Right lobe of liver (tissue), 6 donors: ENCODE measurements around the gene MCC. TPM values are rescaled to one million over a fixed set of nuclear protein-coding genes. Genes with fewer than 3 reads are reported as not detected.

Experiments used
- ATAC-seq, 4 donors: fragments of 200-7000 bp; cut with Tn5 transposase; one replicate each; pipeline ENCODE4 v1.9.1; 2020; ENCODE audit warnings: mild to moderate bottlenecking in 4 of 4, moderate library complexity in 4 of 4
- DNase-seq, 3 donors: peaks; one replicate each; pipeline ENCODE4 v3.0.0-alpha.2; 2020
- H3K27ac ChIP-seq, 3 donors: fragments of 200-600 bp; one replicate each; pipeline ENCODE4 v1.8.0; 2022
- H3K27me3 ChIP-seq, 2 donors: fragments of 200-600 bp; one replicate each; pipeline ENCODE4 v1.8.0; 2022
- H3K36me3 ChIP-seq, 4 donors: fragments of 200-600 bp; sonication (generic) in 1 of 4; one replicate each; pipeline versions ENCODE4 v1.5.1 to v1.8.0; 2017 to 2022; ENCODE audit warnings: control low read depth in 1 of 4
- H3K4me1 ChIP-seq, 4 donors: fragments of 200-600 bp; sonication (generic) in 1 of 4; one replicate each; pipeline versions ENCODE4 v1.5.1 to v1.8.0; 2017 to 2022; ENCODE audit warnings: control low read depth in 1 of 4
- H3K4me3 ChIP-seq, 3 donors: fragments of 200-600 bp; one replicate each; pipeline ENCODE4 v1.8.0; 2022
- H3K9me3 ChIP-seq, 4 donors: fragments of 200-600 bp; sonication (generic) in 1 of 4; one replicate each; pipeline versions ENCODE4 v1.5.1 to v1.8.0; 2017 to 2022; ENCODE audit warnings: control low read depth in 1 of 4
- CTCF ChIP-seq, 4 donors: fragments of 200-600 bp in 3 of 4; fragments of 450-650 bp in 1 of 4; IDR thresholded peaks; one replicate each; pipeline versions ENCODE4 v1.5.1 to v1.8.0; 2016 to 2022; ENCODE audit warnings: antibody characterized with exemption in 4 of 4, mild to moderate bottlenecking in 2 of 4
- POLR2A ChIP-seq: fragments of 450-650 bp; IDR thresholded peaks from one replicate; pipeline ENCODE4 v1.6.1; 2017; ENCODE audit warnings: antibody characterized with exemption, mild to moderate bottlenecking
- WGBS: methylation state at CpG from one replicate; pipeline ENCODE4 v1.1.6; 2018; ENCODE audit warnings: low coverage, low lambda C conversion rate; ENCODE audit not compliant: insufficient coverage; ENCODE audit errors: missing lambda C conversion rate; 5-methylcytosine and 5-hydroxymethylcytosine counted together
- intact Hi-C, 2 donors: fragments of 100-400 bp; cut with DNase I; formaldehyde crosslinking; loops; one replicate each; pipeline versions ENCODE4 v1.11.2 to v1.14.1; 2022
- total RNA-seq, 6 experiments: library from RNA; depleted of rRNA in 2 of 6; stranded (reverse); fragments of >200 nt in 2 of 6; fragmentation: NEBNext Ultra II Directional in 3 of 6; extraction: Animal tissue kit (Norgen Biotek cat#: 25700) in 3 of 6; gene quantifications; one replicate each; pipeline versions ENCODE4 v1.1.0 to v1.2.4, GENCODE V29; 2016 to 2023
- donor health status: DM: no; HTN: yes; CAD: no.
- donor health status: DM: no; HTN: no; CAD: no.
- donor health status: DM: no; HTN: no; CAD: no.
- donor health status: DM: no; HTN: yes; CAD: no.
- donor health status: DM: no; HTN: yes; CAD: no.

Gene MCC
- total RNA-seq, 6 experiments from 2014 or later = 23.1 to 35.2 (median 26.1) TPM

- Histone ChIP-seq H3K4me3 (no peak overlapping the region), H3K27me3 (no peaks in the 10 kb centered on the region), H3K9me3 (no peaks in the 10 kb centered on the region), H3K36me3 (no peaks in the 10 kb centered on the region), H3K27ac (no peak overlapping the region), H3K4me1 (no peaks in the 10 kb centered on the region)
- ATAC-seq = no peak
- TF ChIP-seq CTCF (IDR thresholded peaks at IDR 0.05) (no peak), POLR2A (no peak)
- WGBS = 54% methylated on average over 4 of the region's 4 CpGs
- DNase-seq = no peak
- intact Hi-C loops = loop anchor here in 1 of 2 donors (10.0 kb wide), 1 partner anchor 220 kb away; no protein-coding TSS in a partner anchor
These were observed 103.4 kb downstream of the MCC start for GRCh38 chr5:113384782-113385285.

GRCh38 chr5:113382731-113383130 lies 105.5 kb downstream of the MCC start:
- Histone ChIP-seq H3K36me3 (no peaks in the 10 kb centered on the region), H3K27ac (no peak overlapping the region), H3K4me1 (no peaks in the 10 kb centered on the region), H3K27me3 (no peaks in the 10 kb centered on the region), H3K4me3 (no peak overlapping the region), H3K9me3 (no peaks in the 10 kb centered on the region)
- TF ChIP-seq CTCF (IDR thresholded peaks at IDR 0.05) = no peak
- WGBS = 59% methylated on average over 1 of the region's 1 CpG
- ATAC-seq = no peak
- DNase-seq = no peak
- intact Hi-C loops = loop anchor here in 1 of 2 donors (10.0 kb wide), 1 partner anchor 222 kb away; no protein-coding TSS in a partner anchor

GRCh38 chr5:113381791-113382190 lies 106.5 kb downstream of the MCC start:
- DNase-seq (no peak), ATAC-seq (no peak)
- no peaks in the 10 kb centered on the region for H3K9me3 ChIP-seq
- no peak for TF ChIP-seq POLR2A
- TF ChIP-seq CTCF (IDR thresholded peaks at IDR 0.05) = no peak
- H3K27ac ChIP-seq = no peak overlapping the region
- no peaks in the 10 kb centered on the region for H3K4me1 ChIP-seq
- no peaks in the 10 kb centered on the region for H3K36me3 ChIP-seq
- H3K4me3 ChIP-seq = no peak overlapping the region
- intact Hi-C loops = loop anchor here in 1 of 2 donors (10.0 kb wide), 1 partner anchor 223 kb away; no protein-coding TSS in a partner anchor
- H3K27me3 ChIP-seq = no peaks in the 10 kb centered on the region

- TF ChIP-seq POLR2A (no peak), CTCF (IDR thresholded peaks at IDR 0.05) (no peak)
- H3K27ac ChIP-seq = no peak overlapping the region
- ATAC-seq (no peak), DNase-seq (no peak)
- no peaks in the 10 kb centered on the region for H3K4me1 ChIP-seq
- H3K36me3 ChIP-seq = no peaks in the 10 kb centered on the region
- H3K27me3 ChIP-seq = no peaks in the 10 kb centered on the region
- H3K9me3 ChIP-seq = no peaks in the 10 kb centered on the region
- WGBS = 77% methylated on average over 3 of the region's 3 CpGs
- no peak overlapping the region for H3K4me3 ChIP-seq
- intact Hi-C loops = loop anchor here in 1 of 2 donors (10.0 kb wide), 1 partner anchor 224 kb away; no protein-coding TSS in a partner anchor
These were observed 107.4 kb downstream of the MCC start for GRCh38 chr5:113380807-113381326.
